Stimulated activated memory B cell treated with anti-CD40 and anti-IgM and Interleukin-4, amounts not matched to agents 10 μg/mL and 1 μg/mL and 100 μg/mL, for 72 hours (primary cell): ENCODE measurements around the gene ST6GALNAC4.

Experiments
- ATAC-seq: fragments of 150-1000 bp; cut with Tn5 transposase; 2 replicates; pipeline ENCODE4 v1.10.0; 2021
- H3K27ac Mint-ChIP-seq: one replicate; pipeline ENCODE4 v1.8.0; 2022; ENCODE audit warnings: mild to moderate bottlenecking, mixed read lengths
- H3K27me3 Mint-ChIP-seq: one replicate; pipeline ENCODE4 v1.8.0; 2022; ENCODE audit warnings: mixed read lengths
- H3K36me3 Mint-ChIP-seq: one replicate; pipeline ENCODE4 v1.8.0; 2022; ENCODE audit warnings: mixed read lengths
- H3K4me1 Mint-ChIP-seq: one replicate; pipeline ENCODE4 v1.8.0; 2022; ENCODE audit warnings: mixed read lengths
- H3K4me3 Mint-ChIP-seq: one replicate; pipeline ENCODE4 v1.8.0; 2022; ENCODE audit warnings: mild to moderate bottlenecking, moderate library complexity, mixed read lengths
- H3K9me3 Mint-ChIP-seq: one replicate; pipeline ENCODE4 v1.8.0; 2022; ENCODE audit warnings: mixed read lengths

Gene ST6GALNAC4

DNA sequence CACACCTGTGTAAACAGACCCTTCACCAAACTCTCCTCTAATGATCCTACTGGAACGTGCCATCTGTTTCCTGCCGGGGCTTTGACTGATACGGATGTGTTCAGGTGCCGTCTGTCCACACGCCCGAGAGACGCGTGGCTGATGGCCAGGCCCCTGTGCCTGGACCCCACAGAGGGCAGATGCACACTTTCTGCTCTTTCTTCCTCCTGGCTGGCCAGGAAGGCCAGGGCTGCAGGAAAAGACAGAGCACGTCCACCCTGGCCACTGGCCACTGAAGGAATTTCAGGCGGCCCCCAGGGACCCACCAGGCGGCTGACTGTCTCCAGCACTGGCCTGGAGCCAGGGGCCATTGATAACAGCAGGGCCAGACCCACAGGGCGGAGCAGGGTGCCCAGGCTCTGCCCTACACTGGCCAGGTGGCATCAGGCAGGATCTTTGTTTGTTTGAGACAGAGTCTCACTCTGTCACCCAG, 58.8 kb downstream of the ST6GALNAC4 start:
- H3K27ac Mint-ChIP-seq = peak overlapping the region; percentile 77
- no peaks in the 10 kb centered on the region for H3K27me3 Mint-ChIP-seq
- H3K36me3 Mint-ChIP-seq = no peaks in the 10 kb centered on the region
- H3K4me3 Mint-ChIP-seq = no peak overlapping the region
- no peak for ATAC-seq
- no peaks in the 10 kb centered on the region for H3K9me3 Mint-ChIP-seq
- H3K4me1 Mint-ChIP-seq = peaks cover 49% of the 10 kb centered on the region
